Forelimb muscle (tissue), 1 donor: ENCODE measurements around the gene MMD. TPM values are rescaled to one million over a fixed set of nuclear protein-coding genes. Genes with fewer than 3 reads are reported as not detected.
"Not testable (repeated sequence)": the region's sequence is repeated elsewhere in the genome, so short reads cannot be mapped to it uniquely, and the experiment has no call there.

ENCODE experiments used
- DNase-seq: peaks from one replicate; pipeline ENCODE4 v3.0.0-alpha.2; 2013; ENCODE audit warnings: low read depth
- polyA plus RNA-seq: library from polyadenylated mRNA; unstranded; fragments of 120-200 nt; gene quantifications from one replicate; pipeline ENCODE4 v1.2.1, GENCODE V29; 2013; ENCODE audit not compliant: insufficient read length

The MMD gene
- polyA plus RNA-seq, 1 donor, result 14.0 TPM

DNA sequence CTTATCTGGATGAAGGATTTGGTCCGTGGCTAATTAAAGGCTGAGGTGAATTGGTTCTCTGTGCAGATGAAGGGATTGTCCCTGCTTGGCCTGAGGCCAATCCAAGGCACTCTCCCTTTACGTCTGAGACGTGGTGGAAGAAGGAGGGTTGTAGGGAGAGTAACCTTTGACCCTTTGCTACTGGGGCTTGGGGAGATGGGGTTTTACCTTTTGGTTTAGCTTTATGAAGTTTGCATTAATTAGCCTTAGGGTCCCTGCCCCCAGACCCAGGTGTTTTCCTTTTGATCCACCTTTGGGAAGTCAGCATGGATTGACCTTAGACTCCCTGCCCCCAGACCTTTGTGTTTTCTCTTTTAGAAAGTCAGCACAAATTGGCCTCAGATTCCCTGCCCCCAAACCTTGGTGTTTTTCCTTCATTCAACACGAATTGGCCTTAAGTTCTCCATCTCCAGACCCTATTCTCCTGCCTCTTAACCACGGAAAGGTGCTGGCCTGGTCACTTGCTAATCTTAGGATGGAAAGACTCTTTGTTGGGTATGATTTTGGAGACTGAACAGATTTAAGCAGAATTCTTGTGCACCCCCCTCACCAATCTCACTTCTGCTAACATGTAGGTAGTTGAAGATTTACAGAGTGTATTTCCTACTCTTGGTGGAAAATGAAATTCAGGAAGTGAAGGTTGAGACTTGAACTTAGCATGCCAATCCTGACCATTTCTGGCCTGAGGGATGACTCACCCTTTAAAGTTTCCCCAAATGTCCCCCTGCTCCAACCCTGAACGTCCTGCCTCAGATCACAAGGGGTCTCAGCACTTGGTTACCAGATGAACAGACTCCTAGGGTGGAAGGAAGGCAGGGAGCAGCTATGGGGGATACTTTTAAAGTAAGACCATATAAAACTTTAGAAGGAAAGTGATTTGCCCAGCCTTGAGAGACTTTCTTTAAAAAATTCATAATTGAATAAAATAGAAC lies 23.1 kb upstream of the MMD start:
- no peak for DNase-seq

GRCh38 chr17:55443904-55444303 lies 22.3 kb upstream of the MMD start:
- DNase-seq, result no peak

- no peak for DNase-seq
Measured at GRCh38 chr17:55442953-55443683, 21.5 kb upstream of the MMD start.

GRCh38 chr17:55442462-55442861 lies 20.8 kb upstream of the MMD start:
- DNase-seq, result no peak

DNA sequence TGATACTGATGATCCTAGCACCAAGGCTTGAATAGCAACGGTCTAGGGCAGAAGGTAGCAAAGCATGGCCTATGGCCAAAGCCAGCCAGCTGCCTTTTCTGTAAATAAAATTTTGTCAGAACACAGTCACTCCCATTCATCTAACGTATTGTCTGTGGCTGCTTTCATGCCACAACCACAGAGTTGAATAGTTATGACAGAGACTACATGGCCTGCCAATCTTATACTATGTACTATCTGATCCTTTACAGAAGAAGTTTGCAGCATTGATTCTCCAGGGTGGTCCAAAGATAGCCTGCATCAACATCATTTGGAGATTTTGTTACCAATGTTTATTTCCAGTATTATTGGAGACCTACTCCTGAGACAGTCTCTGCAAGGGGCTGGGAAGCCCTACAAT lies 19.9 kb upstream of the MMD start:
- no peak for DNase-seq

DNA sequence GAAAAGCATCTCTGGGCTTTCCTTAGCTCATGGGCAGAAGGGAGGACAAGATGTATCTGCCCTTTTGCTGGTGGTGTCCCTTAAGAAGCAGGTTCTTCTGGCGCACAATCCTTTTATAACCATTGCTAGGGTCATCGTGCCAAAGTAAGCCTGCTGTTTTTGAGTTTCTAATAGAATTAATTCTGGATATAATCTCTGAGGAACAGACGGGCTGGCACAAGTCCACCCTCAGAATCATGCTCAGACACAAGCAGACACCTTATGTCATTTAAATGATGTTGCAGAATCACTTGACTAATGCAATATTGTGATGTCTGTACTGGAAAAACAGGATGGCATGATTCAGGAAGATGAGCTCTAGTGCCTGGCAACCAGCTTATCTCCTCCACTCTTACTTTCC lies 18.8 kb upstream of the MMD start:
- DNase-seq, result no peak

DNA sequence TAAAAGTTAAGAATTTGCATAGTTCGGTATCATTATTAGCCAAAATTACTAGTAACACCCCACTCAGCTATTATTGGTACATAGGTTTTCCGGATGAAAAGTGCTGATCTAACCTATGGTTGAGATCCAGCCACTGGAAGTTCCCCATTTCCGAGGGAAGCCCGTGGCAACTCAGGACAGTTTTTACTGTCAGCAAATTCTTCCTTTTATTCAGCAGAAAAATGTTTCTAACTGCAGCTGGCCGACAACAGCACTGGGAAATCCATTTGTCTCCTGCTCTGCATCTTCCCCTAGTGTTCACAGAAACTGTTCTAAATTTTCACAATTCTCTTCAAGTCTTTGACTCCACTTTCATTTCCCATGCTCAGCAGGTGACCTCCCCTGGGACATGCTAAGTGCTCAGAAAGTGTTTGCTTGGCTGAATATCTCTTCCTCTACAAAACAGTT lies 15.5 kb upstream of the MMD start:
- DNase-seq, result no peak

GRCh38 chr17:55436224-55437158 lies 14.9 kb upstream of the MMD start:
- DNase-seq, result no peak

GRCh38 chr17:55435408-55435807 lies 13.8 kb upstream of the MMD start:
- no peak for DNase-seq

GRCh38 chr17:55434721-55435120 lies 13.1 kb upstream of the MMD start:
- no peak for DNase-seq

- DNase-seq, result no peak
Measured at GRCh38 chr17:55433629-55434422, 12.2 kb upstream of the MMD start.

GRCh38 chr17:55433029-55433628 lies 11.5 kb upstream of the MMD start:
- no peak for DNase-seq

- no peak for DNase-seq
Measured at GRCh38 chr17:55432358-55433028, 10.9 kb upstream of the MMD start.

DNA sequence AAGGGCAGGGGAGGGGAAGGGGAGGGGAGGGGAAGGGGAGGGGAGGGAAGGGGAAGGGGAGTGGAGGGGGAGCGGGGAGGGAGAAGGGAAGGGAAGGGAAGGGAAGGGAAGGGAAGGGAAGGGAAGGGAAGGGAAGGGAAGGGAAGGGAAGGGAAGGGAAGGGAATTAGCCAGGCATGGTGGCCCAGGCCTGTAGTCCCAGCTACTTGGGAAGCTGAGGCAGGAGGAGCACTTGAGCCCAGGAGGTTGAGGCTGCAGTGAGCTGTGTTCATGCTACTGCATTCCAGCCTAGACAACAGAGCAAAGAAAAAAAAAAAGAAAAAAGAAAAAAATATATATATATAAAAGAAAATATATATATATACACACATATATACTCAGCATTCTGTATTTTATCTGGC lies 10.3 kb upstream of the MMD start:
- DNase-seq, result not testable (repeated sequence)

DNA sequence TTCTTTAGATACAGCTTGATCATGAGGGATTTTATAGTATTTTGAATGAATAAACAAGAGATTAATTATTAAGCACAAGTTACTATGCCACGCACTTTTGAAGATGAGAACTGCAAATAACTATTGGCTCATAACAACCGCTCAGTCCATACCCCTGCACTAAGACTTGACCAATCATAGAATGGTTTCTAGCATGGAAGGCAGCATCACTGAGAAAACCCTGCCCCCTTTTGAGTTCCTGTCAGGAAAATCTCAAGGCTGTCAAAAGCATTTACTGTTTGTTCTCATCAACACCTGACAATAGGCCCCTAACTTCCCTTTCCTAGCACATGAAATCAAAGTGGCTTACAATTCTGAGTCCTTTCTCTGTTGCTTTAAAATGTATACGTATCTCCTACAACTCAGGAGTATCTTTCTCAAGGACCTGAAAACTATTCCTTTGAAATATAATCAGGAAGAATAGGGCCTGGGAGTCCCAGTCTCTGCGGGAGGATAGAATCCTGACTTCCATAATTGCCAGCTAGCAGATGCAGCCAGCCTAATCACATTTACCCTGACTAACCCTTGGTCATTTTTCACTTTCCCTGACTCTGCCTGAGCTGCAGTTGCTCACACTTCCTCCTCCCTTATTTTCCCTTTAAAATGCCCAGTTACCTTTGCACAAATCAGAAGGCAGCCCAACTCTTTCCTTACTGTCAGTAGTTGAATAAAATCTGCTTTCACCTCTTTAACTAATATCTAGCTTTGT lies 9.1 kb upstream of the MMD start:
- no peak for DNase-seq

DNA sequence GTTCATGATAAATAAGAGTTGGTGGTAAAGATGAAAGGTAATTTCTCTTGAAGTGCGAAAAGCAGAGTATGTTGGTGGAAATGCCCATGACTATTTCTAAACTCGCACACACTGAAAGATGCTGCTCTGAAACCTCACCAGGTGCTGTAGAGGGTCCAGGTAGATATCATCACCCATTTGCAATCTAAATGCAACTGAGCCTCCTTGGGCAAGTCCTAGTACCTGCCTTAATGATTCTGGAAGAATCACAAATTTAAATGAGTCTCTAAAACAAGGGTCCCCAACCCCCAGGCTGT lies 5.9 kb upstream of the MMD start:
- DNase-seq, result no peak

- DNase-seq, result no peak
Measured at GRCh38 chr17:55426851-55427586, 5.4 kb upstream of the MMD start.

DNA sequence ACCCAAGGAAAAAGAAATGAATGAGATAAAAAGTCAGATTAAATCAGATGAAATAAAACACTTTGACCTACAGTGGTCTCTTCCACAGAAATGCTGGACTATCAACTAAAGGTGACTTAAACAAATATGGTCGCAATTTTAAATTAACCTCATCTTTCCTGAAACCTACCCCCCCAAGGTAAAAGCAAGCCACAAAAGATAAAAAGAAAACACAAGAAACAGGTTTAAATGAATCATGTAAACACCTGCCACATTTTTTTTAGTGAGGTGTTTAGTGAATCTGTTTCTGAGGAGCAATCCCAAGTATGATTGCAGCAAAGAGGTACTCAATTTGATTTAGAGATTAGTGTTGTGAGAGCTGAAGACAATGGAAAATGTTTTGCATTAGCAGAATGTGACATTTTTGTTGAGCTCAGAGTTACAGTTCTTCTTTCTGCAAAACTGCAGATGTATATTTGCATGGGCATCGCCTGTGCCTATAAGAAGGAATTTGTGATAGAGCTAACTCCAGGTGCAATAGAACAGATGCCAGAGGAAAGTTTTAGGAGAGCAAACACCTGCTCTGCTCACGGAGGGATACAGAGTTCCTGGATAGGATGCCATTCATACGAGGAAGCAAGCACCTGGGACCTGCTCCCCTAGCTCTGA lies 3.4 kb upstream of the MMD start:
- no peak for DNase-seq
